HUDEP-2 (cell line): ENCODE measurements around the gene ZFYVE28.

Source experiments
- DNase-seq, 76 experiments: peaks; one replicate each; lab custom pipeline; 2025; ENCODE audit not compliant: unreplicated experiment in 76 of 76; lab: John Stamatoyannopoulos, UW

The ZFYVE28 gene

GRCh38 chr4:2252530-2253091 lies 165.8 kb downstream of the ZFYVE28 start:
- DNase-seq = no peak

- no peak for DNase-seq
Measured at GRCh38 chr4:2251795-2252529, 166.5 kb downstream of the ZFYVE28 start.

GRCh38 chr4:2251073-2251794 lies 167.2 kb downstream of the ZFYVE28 start:
- no peak for DNase-seq

- DNase-seq = no peak
Measured at GRCh38 chr4:2250357-2251072, 167.9 kb downstream of the ZFYVE28 start.

GRCh38 chr4:2249526-2250356 lies 168.7 kb downstream of the ZFYVE28 start:
- no peak for DNase-seq

- DNase-seq = no peak
Measured at GRCh38 chr4:2248821-2249261, 169.6 kb downstream of the ZFYVE28 start.

GRCh38 chr4:2248044-2248780 lies 170.2 kb downstream of the ZFYVE28 start:
- no peak for DNase-seq

- DNase-seq = no peak
Measured at GRCh38 chr4:2247128-2248043, 171.1 kb downstream of the ZFYVE28 start.

- no peak for DNase-seq
Measured at GRCh38 chr4:2246384-2247127, 171.9 kb downstream of the ZFYVE28 start.

- no peak for DNase-seq
Measured at GRCh38 chr4:2245787-2246275, 172.6 kb downstream of the ZFYVE28 start.

- no peak for DNase-seq
Measured at GRCh38 chr4:2245057-2245786, 173.2 kb downstream of the ZFYVE28 start.

- DNase-seq = peak in 12 of 76 experiments; percentile 6 to 26 (median 17)
Measured at GRCh38 chr4:2243681-2244380, 174.6 kb downstream of the ZFYVE28 start.

- DNase-seq = peak in 74 of 76 experiments; percentile 71 to 99 (median 96)
Measured at GRCh38 chr4:2241410-2242353, 176.8 kb downstream of the ZFYVE28 start, which contains the start of the genes HAUS3 and POLN. Gene HAUS3, minus strand, starts transcription at chr4:2242121. Its CDS starts 1,175 bp downstream, at chr4:2240946. Gene POLN, minus strand, starts transcription at chr4:2242121. Its CDS starts 12,890 bp downstream, at chr4:2229231.

GRCh38 chr4:2241003-2241402 lies 177.4 kb downstream of the ZFYVE28 start:
- DNase-seq = peak in 3 of 76 experiments; percentile 15 to 27 (median 17)
